Ovary (tissue), 9 donors: ENCODE data around the gene GALNTL6. TPM values are rescaled to one million over a fixed set of nuclear protein-coding genes. Genes with fewer than 3 reads are reported as not detected.

Experiments used
- DNase-seq, 5 donors: peaks; one replicate each; pipeline ENCODE4 v3.0.0-alpha.2; 2019 to 2020
- H3K27ac ChIP-seq, 2 donors: fragments of 200-600 bp; one replicate each; pipeline versions ENCODE4 v1.5.1 to v1.8.0; 2019 to 2022
- H3K27me3 ChIP-seq: fragments of 200-600 bp; one replicate; pipeline ENCODE4 v1.8.0; 2022
- H3K36me3 ChIP-seq: fragments of 200-600 bp; sonication (generic); one replicate; pipeline ENCODE4 v1.5.1; 2019
- H3K4me1 ChIP-seq: one replicate; pipeline ENCODE4 v1.8.1; 2013; ENCODE audit warnings: mild to moderate bottlenecking, moderate library complexity; ENCODE audit not compliant: insufficient read depth
- H3K4me3 ChIP-seq: fragments of 200-600 bp; sonication (generic); one replicate; pipeline ENCODE4 v1.5.1; 2017
- H3K9me3 ChIP-seq, 2 donors: fragments of 200-600 bp in 1 of 2; sonication (generic) in 1 of 2; one replicate each; pipeline versions ENCODE4 v1.5.1 to v1.8.1; 2013 to 2019; ENCODE audit warnings: mild to moderate bottlenecking in 1 of 2, moderate library complexity in 1 of 2
- EP300 ChIP-seq: sonication (generic); formaldehyde crosslinking; IDR thresholded peaks from one replicate; pipeline ENCODE4 v1.6.1; 2017; ENCODE audit warnings: antibody characterized with exemption
- POLR2A ChIP-seq: fragments of 450-650 bp; IDR thresholded peaks from one replicate; pipeline ENCODE4 v1.6.1; 2017; ENCODE audit warnings: antibody characterized with exemption, mild to moderate bottlenecking, moderate library complexity
- WGBS, 3 donors: extraction: QIAGEN DNeasy Blood & Tissue Kit in 1 of 3; methylation state at CpG; one replicate each; pipeline versions ENCODE4 v1.1.5 to v1.1.7; 2013 to 2017; 5-methylcytosine and 5-hydroxymethylcytosine counted together
- intact Hi-C, 4 donors: fragments of 100-400 bp; cut with DNase I; formaldehyde crosslinking; loops; one replicate each; pipeline versions ENCODE4 v1.11.0 to v1.15.1; 2022 to 2023
- polyA plus RNA-seq, 2 donors: library from polyadenylated mRNA; stranded (reverse); fragments of 200-250 nt in 1 of 2; fragments of 350-450 nt in 1 of 2; fragmentation: Illumina TruSeq in 1 of 2; extraction: RNeasy Lipid Tissue Mini Kit (QIAGEN cat#74804) in 1 of 2; gene quantifications; one replicate each; pipeline ENCODE4 v1.2.3, GENCODE V29; 2013 to 2014
- total RNA-seq, 7 donors: library from RNA; depleted of rRNA in 2 of 7; stranded (reverse); fragments of >200 nt in 2 of 7; fragmentation: NEBNext Ultra II Directional in 3 of 7; extraction: Animal tissue kit (Norgen Biotek cat#: 25700) in 3 of 7; gene quantifications; one replicate each; pipeline versions ENCODE4 v1.1.0 to v1.2.4, GENCODE V29; 2016 to 2023
- TF ChIP-seq, protein P1 (sequence below), 3 donors: fragments of 450-650 bp in 2 of 3; fragments of 200-600 bp in 1 of 3; IDR thresholded peaks; one replicate each; pipeline versions ENCODE4 v1.5.1 to v1.8.0; 2016 to 2022; ENCODE audit warnings: antibody characterized with exemption in 3 of 3, mild to moderate bottlenecking in 1 of 3
- donor health status: DM: no; HTN: no; CAD: no; lungs with moderate emphysema.
- donor health status: DM: no; HTN: no; CAD: no.
- donor health status: Bipolar disorder and iron deficiency.
- donor health status: DM: yes; HTN: yes; CAD: no.
- donor health status: DM: no; HTN: no; CAD: no.
- donor health status: DM: yes; HTN: yes; CAD: no.

The GALNTL6 gene
- total and polyA plus RNA-seq, 9 donors = 0.11 to 1.8 TPM; not detected in 7

DNA sequence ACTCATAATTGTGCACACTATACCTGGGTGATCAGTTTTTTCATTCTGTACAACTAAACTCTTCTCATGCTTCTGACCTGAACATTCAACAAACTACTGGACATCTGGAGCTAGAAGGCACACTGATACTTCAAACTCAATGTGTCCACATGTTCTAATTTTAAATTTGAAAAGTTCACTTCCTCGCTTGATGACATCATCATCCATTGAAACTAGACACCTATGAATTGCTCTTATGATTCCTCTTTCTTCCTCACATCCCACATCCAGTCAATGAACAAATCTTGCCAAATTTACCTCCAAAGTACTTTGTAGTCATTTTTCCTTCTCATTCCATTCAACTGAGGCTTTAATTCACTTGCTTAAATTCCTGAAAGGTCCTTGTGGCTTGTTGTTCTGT, 549.4 kb downstream of the GALNTL6 start:
- DNase-seq = no peak
- intact Hi-C loops = no loop called here
- Histone ChIP-seq H3K4me1 (no peaks in the 10 kb centered on the region), H3K36me3 (no peaks in the 10 kb centered on the region), H3K9me3 (no peaks in the 10 kb centered on the region), H3K4me3 (no peak overlapping the region), H3K27me3 (no peaks in the 10 kb centered on the region), H3K27ac (no peak overlapping the region)
- WGBS, 3 donors = 72 to 85% (median 83%) methylated on average over 1 of the region's 1 CpG
- TF ChIP-seq POLR2A (no peak), EP300 (no peak)
- TF ChIP-seq, protein P1, sequence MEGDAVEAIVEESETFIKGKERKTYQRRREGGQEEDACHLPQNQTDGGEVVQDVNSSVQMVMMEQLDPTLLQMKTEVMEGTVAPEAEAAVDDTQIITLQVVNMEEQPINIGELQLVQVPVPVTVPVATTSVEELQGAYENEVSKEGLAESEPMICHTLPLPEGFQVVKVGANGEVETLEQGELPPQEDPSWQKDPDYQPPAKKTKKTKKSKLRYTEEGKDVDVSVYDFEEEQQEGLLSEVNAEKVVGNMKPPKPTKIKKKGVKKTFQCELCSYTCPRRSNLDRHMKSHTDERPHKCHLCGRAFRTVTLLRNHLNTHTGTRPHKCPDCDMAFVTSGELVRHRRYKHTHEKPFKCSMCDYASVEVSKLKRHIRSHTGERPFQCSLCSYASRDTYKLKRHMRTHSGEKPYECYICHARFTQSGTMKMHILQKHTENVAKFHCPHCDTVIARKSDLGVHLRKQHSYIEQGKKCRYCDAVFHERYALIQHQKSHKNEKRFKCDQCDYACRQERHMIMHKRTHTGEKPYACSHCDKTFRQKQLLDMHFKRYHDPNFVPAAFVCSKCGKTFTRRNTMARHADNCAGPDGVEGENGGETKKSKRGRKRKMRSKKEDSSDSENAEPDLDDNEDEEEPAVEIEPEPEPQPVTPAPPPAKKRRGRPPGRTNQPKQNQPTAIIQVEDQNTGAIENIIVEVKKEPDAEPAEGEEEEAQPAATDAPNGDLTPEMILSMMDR (IDR thresholded peaks at IDR 0.05) = no peak

DNA sequence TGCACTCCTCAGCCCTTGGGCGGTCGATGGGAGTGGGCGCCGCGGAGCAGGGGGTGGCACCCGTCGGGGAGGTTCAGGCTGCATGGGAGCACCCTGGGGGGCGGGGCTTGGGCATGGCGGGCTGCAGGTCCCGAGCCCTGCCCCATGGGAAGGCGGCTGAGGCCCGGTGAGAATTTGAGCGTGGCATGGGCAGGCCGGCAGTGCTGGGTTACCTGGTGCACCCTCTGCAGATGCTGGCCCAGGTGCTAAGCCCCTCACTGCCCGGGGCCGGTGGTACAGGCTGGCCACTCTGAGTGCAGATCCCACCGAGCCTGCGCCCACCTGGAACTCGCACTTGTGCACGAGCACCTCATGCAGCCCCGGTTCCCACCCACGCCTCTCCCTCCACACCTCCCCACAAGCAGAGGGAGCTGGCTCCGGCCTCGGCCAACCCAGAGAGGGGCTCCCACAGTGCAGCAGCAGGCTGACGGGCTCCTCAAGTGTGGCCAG, 556.3 kb downstream of the GALNTL6 start:
- intact Hi-C loops = no loop called here
- H3K4me3 ChIP-seq = no peak overlapping the region
- H3K27ac ChIP-seq = no peak overlapping the region
- H3K4me1 ChIP-seq = no peaks in the 10 kb centered on the region
- H3K27me3 ChIP-seq = no peaks in the 10 kb centered on the region
- H3K9me3 ChIP-seq = no peaks in the 10 kb centered on the region
- H3K36me3 ChIP-seq = no peaks in the 10 kb centered on the region
- peak in 1 of 5 donors; percentile 15 for DNase-seq
- TF ChIP-seq, protein P1 (IDR thresholded peaks at IDR 0.05) = no peak
- no peak for TF ChIP-seq EP300
- TF ChIP-seq POLR2A = no peak
- 88 to 90% (median 89%) methylated on average over 25 of the region's 25 CpGs for WGBS, 3 donors

DNA sequence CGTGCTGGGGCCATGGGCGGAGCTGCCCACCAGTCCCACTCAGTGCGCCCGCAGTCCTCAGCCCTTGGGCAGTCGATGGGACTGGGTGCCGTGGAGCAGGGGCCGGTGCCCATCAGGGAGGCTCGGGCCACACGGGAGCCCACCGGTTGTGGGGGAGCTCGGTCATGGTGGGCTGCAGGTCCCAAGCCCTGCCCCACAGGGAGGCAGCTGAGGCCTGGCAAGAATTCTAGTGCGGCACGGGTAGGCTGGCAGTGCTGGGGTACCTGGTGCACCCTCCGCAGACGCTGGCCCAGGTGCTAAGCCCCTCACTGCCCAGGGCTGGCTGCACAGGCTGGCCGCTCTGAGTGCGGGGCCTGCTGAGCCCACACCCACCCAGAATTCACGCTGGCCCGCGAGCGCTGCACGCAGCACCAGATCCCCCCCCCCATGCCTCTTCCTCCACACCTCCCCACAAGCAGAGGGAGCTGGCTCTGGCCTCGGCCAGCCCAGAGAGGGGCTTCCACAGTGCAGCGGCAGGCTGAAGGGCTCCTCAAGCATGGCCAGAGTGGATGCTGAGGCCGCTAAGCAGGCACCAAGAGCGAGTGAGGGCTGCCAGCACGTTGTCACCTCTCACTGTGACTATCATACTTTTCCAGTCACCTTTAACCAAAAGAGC, 564.4 kb downstream of the GALNTL6 start:
- H3K4me3 ChIP-seq = no peak overlapping the region
- WGBS, 3 donors = 93 to 94% (median 93%) methylated on average over 25 to 27 of the region's 27 CpGs
- TF ChIP-seq, protein P1 (IDR thresholded peaks at IDR 0.05) = no peak
- TF ChIP-seq EP300 = no peak
- no peak for TF ChIP-seq POLR2A

DNA sequence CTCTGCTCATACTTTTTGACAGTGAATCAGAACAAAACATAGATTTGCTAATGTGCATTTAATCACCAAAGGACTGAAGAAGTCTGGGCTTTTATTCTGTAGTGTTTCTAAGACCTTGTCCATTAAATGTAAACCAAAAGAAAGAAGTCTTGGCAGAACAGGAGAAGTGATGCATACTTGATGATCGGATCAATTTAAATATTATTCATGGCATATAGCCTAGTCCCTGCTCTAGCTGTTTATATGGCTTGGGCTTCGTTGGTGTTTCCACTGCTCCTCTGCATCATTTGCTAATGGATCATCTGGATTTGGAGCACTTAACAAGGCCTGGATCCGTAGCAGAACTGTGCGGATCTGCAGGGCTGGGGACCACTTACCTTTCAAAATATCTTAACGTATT, 566.6 kb downstream of the GALNTL6 start:
- H3K36me3 ChIP-seq = no peaks in the 10 kb centered on the region
- H3K27ac ChIP-seq = no peak overlapping the region
- intact Hi-C loops = no loop called here
- no peak for DNase-seq
- no peaks in the 10 kb centered on the region for H3K27me3 ChIP-seq
- WGBS, 3 donors = 78 to 87% (median 81%) methylated on average over 5 of the region's 5 CpGs
- H3K9me3 ChIP-seq = no peaks in the 10 kb centered on the region
- TF ChIP-seq EP300 (no peak), POLR2A (no peak)
- TF ChIP-seq, protein P1 (IDR thresholded peaks at IDR 0.05) = no peak
- no peak overlapping the region for H3K4me3 ChIP-seq
- no peaks in the 10 kb centered on the region for H3K4me1 ChIP-seq

More for the DNA sequence above, 564.4 kb downstream of the GALNTL6 start:
- DNase-seq = peak in 1 of 5 donors; percentile 8
- no peaks in the 10 kb centered on the region for H3K9me3 ChIP-seq
- no peak overlapping the region for H3K27ac ChIP-seq
- H3K27me3 ChIP-seq = no peaks in the 10 kb centered on the region
- no peaks in the 10 kb centered on the region for H3K4me1 ChIP-seq
- intact Hi-C loops = no loop called here
- H3K36me3 ChIP-seq = no peaks in the 10 kb centered on the region
